IgD-negative memory B cell (primary cell): ENCODE measurements around the gene GSS. TPM values are rescaled to one million over a fixed set of nuclear protein-coding genes. Genes with fewer than 3 reads are reported as not detected.
A peak's percentile ranks its signal among the peaks of the same experiment; 100 is the strongest.
"Not testable (repeated sequence)": the region's sequence is repeated elsewhere in the genome, so short reads cannot be mapped to it uniquely, and the experiment has no call there.

Experiments
- H3K27ac Mint-ChIP-seq, 3 donors: one replicate each; pipeline ENCODE4 v1.8.0; 2020 to 2022; ENCODE audit warnings: mild to moderate bottlenecking in 3 of 3, mixed read lengths in 3 of 3, moderate library complexity in 1 of 3
- H3K27me3 Mint-ChIP-seq: one replicate; pipeline ENCODE4 v1.8.0; 2021; ENCODE audit warnings: mixed read lengths
- H3K36me3 Mint-ChIP-seq: one replicate; pipeline ENCODE4 v1.8.0; 2020; ENCODE audit warnings: mild to moderate bottlenecking, mixed read lengths
- H3K4me1 Mint-ChIP-seq, 3 donors: one replicate each; pipeline ENCODE4 v1.8.0; 2020 to 2022; ENCODE audit warnings: mixed read lengths in 3 of 3, mild to moderate bottlenecking in 1 of 3
- H3K4me3 Mint-ChIP-seq, 4 donors: one replicate each; pipeline ENCODE4 v1.8.0; 2020 to 2022; ENCODE audit warnings: mild to moderate bottlenecking in 4 of 4, mixed read lengths in 4 of 4, moderate library complexity in 3 of 4
- H3K9me3 Mint-ChIP-seq, 3 donors: one replicate each; pipeline ENCODE4 v1.8.0; 2020 to 2021; ENCODE audit warnings: mixed read lengths in 3 of 3, mild to moderate bottlenecking in 1 of 3
- polyA plus RNA-seq: library from polyadenylated mRNA; unstranded; fragments of 300-500 nt; fragmentation: Illumina TruSeq; gene quantifications from one replicate; pipeline ENCODE4 v1.2.3, GENCODE V29; 2021

GSS gene
- polyA plus RNA-seq, 1 donor from 2014 or later = 22.3 TPM

GRCh38 chr20:34895465-34895864, 60.1 kb downstream of the GSS start:
- H3K36me3 Mint-ChIP-seq = peaks cover 4% of the 10 kb centered on the region
- H3K4me1 Mint-ChIP-seq = peaks cover 0 to 4% (median 2%) of the 10 kb centered on the region in 3 donors
- H3K27me3 Mint-ChIP-seq = no peaks in the 10 kb centered on the region
- H3K9me3 Mint-ChIP-seq = no peaks in the 10 kb centered on the region
- H3K4me3 Mint-ChIP-seq = no peak overlapping the region
- no peak overlapping the region for H3K27ac Mint-ChIP-seq

GRCh38 chr20:34894723-34895122, 60.9 kb downstream of the GSS start:
- Mint-ChIP-seq H3K4me1 (peaks cover 0 to 4% (median 2%) of the 10 kb centered on the region in 3 donors), H3K36me3 (peaks cover 5% of the 10 kb centered on the region), H3K4me3 (no peak overlapping the region), H3K27me3 (peaks cover 1% of the 10 kb centered on the region), H3K9me3 (no peaks in the 10 kb centered on the region), H3K27ac (no peak overlapping the region)

- H3K4me3 Mint-ChIP-seq = no peak overlapping the region
- H3K4me1 Mint-ChIP-seq = peaks cover 0 to 4% (median 3%) of the 10 kb centered on the region in 3 donors
- peak overlapping the region in 1 of 3 donors; percentile 89 for H3K27ac Mint-ChIP-seq
- peaks cover 6% of the 10 kb centered on the region for H3K36me3 Mint-ChIP-seq
- peaks cover 1% of the 10 kb centered on the region for H3K27me3 Mint-ChIP-seq
- peaks cover 0 to 1% (median 0%) of the 10 kb centered on the region in 3 donors for H3K9me3 Mint-ChIP-seq
Observed at GRCh38 chr20:34892671-34893070, 62.9 kb downstream of the GSS start.

- H3K36me3 Mint-ChIP-seq = peaks cover 6% of the 10 kb centered on the region
- H3K4me1 Mint-ChIP-seq = peaks cover 0 to 4% (median 3%) of the 10 kb centered on the region in 3 donors
- no peak overlapping the region for H3K4me3 Mint-ChIP-seq
- peaks cover 1% of the 10 kb centered on the region for H3K27me3 Mint-ChIP-seq
- H3K9me3 Mint-ChIP-seq = peaks cover 0 to 1% (median 0%) of the 10 kb centered on the region in 3 donors
- no peak overlapping the region for H3K27ac Mint-ChIP-seq
Observed at GRCh38 chr20:34891166-34892062, 64.2 kb downstream of the GSS start.

GRCh38 chr20:34888468-34888867, 67.1 kb downstream of the GSS start:
- Mint-ChIP-seq H3K27ac (no peak overlapping the region), H3K36me3 (peaks cover 6% of the 10 kb centered on the region), H3K9me3 (peaks cover 0 to 1% (median 0%) of the 10 kb centered on the region in 3 donors), H3K4me1 (peaks cover 0 to 4% (median 3%) of the 10 kb centered on the region in 3 donors), H3K4me3 (no peak overlapping the region), H3K27me3 (peaks cover 1% of the 10 kb centered on the region)

GRCh38 chr20:34887023-34887422, 68.6 kb downstream of the GSS start:
- H3K27ac Mint-ChIP-seq = no peak overlapping the region
- H3K4me1 Mint-ChIP-seq = peaks cover 0 to 4% (median 1%) of the 10 kb centered on the region in 3 donors
- H3K36me3 Mint-ChIP-seq = peaks cover 6% of the 10 kb centered on the region

GRCh38 chr20:34886122-34886521, 69.5 kb downstream of the GSS start:
- Mint-ChIP-seq H3K9me3 (peaks cover 0 to 1% (median 0%) of the 10 kb centered on the region in 3 donors), H3K4me1 (peaks cover 0 to 2% (median 1%) of the 10 kb centered on the region in 3 donors), H3K4me3 (no peak overlapping the region), H3K27me3 (peaks cover 1% of the 10 kb centered on the region), H3K36me3 (peaks cover 5% of the 10 kb centered on the region), H3K27ac (no peak overlapping the region)

More at GRCh38 chr20:34887023-34887422, 68.6 kb downstream of the GSS start:
- Mint-ChIP-seq H3K9me3 (peaks cover 0 to 1% (median 0%) of the 10 kb centered on the region in 3 donors), H3K4me3 (no peak overlapping the region), H3K27me3 (peaks cover 1% of the 10 kb centered on the region)

DNA sequence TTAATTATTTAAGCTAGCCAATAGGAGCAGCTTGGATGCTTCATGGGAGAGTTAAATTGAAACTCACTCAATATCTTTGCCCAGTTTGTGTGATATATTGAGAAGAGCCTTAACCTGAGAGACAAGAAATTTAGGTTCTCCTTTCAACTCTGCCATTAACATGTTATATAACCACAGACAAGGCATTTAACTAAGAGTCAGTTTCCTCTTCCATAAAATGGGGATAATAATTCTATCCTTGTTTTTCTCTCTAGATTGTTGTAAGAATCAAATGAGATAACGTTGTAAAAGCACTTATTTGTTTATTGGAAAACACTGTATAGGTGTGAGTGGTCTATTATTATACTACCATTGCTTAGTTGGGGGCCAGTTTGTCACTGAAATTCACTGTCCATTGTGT, 71.3 kb downstream of the GSS start:
- Mint-ChIP-seq H3K27ac (no peak overlapping the region), H3K27me3 (peaks cover under 1% of the 10 kb centered on the region), H3K36me3 (no peaks in the 10 kb centered on the region), H3K4me1 (peaks cover 0 to 1% (median 0%) of the 10 kb centered on the region in 3 donors), H3K4me3 (no peak overlapping the region), H3K9me3 (no peaks in the 10 kb centered on the region)

DNA sequence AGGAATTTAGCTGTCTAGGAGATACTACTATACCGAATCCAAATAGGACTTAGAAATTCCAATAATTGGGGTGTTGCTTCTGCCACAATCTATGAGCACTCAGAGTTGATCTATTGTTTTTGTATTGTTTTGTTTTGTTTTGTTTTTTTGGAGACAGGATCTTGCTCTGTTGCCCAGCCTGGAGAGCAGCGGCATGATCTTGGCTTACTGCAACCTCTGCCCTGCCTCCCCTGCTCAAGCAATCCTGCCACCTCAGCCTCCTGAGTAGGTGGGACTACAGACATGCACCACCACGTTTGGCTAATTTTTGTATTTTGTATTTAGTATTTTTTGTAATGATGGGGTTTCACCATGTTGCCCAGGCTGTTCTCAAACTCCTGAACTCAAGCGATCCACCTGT, 71.8 kb downstream of the GSS start:
- H3K27me3 Mint-ChIP-seq = peaks cover 3% of the 10 kb centered on the region
- H3K9me3 Mint-ChIP-seq = no peaks in the 10 kb centered on the region
- no peak overlapping the region for H3K4me3 Mint-ChIP-seq
- no peaks in the 10 kb centered on the region for H3K36me3 Mint-ChIP-seq
- H3K27ac Mint-ChIP-seq = no peak overlapping the region
- H3K4me1 Mint-ChIP-seq = peaks cover 0 to 1% (median 0%) of the 10 kb centered on the region in 3 donors

GRCh38 chr20:34883087-34883688, 72.4 kb downstream of the GSS start:
- Mint-ChIP-seq H3K36me3 (no peaks in the 10 kb centered on the region), H3K27me3 (peaks cover 5% of the 10 kb centered on the region), H3K9me3 (no peaks in the 10 kb centered on the region), H3K27ac (no peak overlapping the region), H3K4me3 (no peak overlapping the region), H3K4me1 (no peaks in the 10 kb centered on the region)

- no peaks in the 10 kb centered on the region for H3K9me3 Mint-ChIP-seq
- no peaks in the 10 kb centered on the region for H3K36me3 Mint-ChIP-seq
- H3K4me3 Mint-ChIP-seq = no peak overlapping the region
- peak overlapping the region in 1 of 3 donors; percentile 68 for H3K27ac Mint-ChIP-seq
- H3K4me1 Mint-ChIP-seq = peaks cover 0 to 6% (median 6%) of the 10 kb centered on the region in 3 donors
- peaks cover 10% of the 10 kb centered on the region for H3K27me3 Mint-ChIP-seq
Observed at GRCh38 chr20:34881689-34882088, 73.9 kb downstream of the GSS start.

DNA sequence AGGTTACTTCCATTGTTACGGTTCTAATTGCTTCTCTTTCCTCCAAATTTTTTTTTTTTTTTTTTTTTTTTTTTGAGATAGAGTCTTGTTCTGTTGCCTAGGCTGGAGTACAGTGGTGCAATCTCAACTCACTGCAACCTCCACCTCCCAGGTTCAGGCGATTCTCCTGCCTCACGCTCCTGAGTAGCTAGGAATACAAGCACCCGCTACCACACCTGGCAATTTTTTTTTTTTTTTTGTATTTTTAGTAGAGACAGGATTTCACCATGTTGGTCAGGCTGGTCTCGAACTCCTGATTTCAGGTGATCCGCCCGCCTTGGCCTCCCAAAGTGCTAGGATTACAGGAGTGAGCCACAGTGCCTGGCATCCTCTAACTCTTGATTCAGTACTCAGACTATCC, 74.6 kb downstream of the GSS start:
- H3K27me3 Mint-ChIP-seq, H3K36me3 Mint-ChIP-seq, H3K4me3 Mint-ChIP-seq, H3K27ac Mint-ChIP-seq, H3K9me3 Mint-ChIP-seq: not testable (repeated sequence)
- H3K4me1 Mint-ChIP-seq = peaks cover 0 to 10% (median 8%) of the 10 kb centered on the region in 3 donors

GRCh38 chr20:34880215-34880850, 75.3 kb downstream of the GSS start:
- Mint-ChIP-seq H3K27me3 (peaks cover 10% of the 10 kb centered on the region), H3K4me1 (peaks cover 0 to 14% (median 12%) of the 10 kb centered on the region in 3 donors), H3K27ac (no peak overlapping the region), H3K36me3 (no peaks in the 10 kb centered on the region), H3K4me3 (no peak overlapping the region), H3K9me3 (no peaks in the 10 kb centered on the region)
